Endometrial microvascular endothelial cells (primary cell): ENCODE data around the gene CCDC148. TPM values are rescaled to one million over a fixed set of nuclear protein-coding genes. Genes with fewer than 3 reads are reported as not detected.

Experiments
- in situ Hi-C: cut with HindIII; loops from 2 replicates; pipeline ENCODE4 v1.10.0; 2017; ENCODE audit warnings: low sequenced_read_pairs, low pct_unique_long_range_greater_than_20kb; ENCODE audit errors: inconsistent ontology term
- total RNA-seq: library from RNA; depleted of rRNA; stranded (reverse); fragments of >200 nt; gene quantifications from one replicate; pipeline ENCODE4 v1.2.3, GENCODE V29; 2015; ENCODE audit errors: inconsistent ontology term

The CCDC148 gene
- total RNA-seq, 1 donor from 2014 or later, result 0.46 TPM

DNA sequence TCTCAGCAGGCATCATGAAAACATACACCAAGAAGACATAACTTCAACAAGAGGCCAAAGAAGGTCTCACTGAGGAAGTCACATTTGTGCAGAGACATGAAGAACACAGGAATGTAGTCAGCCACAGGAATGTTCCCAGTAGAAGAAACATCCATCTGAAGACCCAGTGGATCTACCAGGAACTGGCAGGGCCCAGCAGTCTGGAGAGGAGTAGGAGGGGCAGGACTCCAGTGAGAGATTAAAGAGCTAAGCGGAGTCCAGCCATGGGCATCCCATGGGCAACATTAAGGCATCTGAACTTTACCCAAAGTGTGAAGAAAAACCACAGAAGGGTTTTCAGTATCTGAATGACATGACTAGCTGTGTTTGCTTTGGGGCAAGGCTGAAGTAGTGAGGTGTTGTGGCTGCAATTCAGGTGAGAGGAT, 251.8 kb downstream of the CCDC148 start:
- in situ Hi-C loops, result loop anchor here (25.0 kb wide), 1 partner anchor 533 kb away; no protein-coding TSS in a partner anchor

DNA sequence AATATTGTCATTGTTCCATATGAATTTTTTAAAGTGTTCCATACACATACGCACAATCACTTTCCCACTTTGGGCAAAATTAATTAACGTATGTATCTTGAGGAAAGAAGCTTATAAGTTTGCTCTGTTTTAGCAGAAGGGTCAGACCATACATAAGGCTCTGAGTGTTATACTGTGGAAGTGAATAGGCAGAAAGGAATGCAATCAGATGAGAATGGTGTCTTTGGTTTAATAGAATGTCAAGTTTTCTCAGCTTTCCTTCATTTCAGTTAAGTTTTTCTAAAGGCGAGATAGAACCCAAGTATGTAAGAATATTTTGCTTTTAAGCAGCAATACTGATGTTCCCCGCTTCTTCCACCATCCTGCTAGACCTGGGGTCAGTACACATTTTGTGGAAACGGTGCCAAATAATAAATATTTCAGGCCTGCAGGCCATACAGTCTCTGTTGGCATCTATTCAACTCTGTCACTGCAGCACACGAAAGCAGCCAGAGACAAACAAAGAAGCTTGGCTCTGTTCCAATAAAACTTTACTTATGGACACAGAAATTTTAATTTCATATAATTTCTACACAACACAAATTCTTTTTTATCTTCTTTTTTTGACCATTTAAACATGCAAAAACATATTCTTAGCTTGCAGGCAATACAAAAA, 254.3 kb downstream of the CCDC148 start:
- in situ Hi-C loops, result loop anchor here (25.0 kb wide), 1 partner anchor 535 kb away; no protein-coding TSS in a partner anchor

DNA sequence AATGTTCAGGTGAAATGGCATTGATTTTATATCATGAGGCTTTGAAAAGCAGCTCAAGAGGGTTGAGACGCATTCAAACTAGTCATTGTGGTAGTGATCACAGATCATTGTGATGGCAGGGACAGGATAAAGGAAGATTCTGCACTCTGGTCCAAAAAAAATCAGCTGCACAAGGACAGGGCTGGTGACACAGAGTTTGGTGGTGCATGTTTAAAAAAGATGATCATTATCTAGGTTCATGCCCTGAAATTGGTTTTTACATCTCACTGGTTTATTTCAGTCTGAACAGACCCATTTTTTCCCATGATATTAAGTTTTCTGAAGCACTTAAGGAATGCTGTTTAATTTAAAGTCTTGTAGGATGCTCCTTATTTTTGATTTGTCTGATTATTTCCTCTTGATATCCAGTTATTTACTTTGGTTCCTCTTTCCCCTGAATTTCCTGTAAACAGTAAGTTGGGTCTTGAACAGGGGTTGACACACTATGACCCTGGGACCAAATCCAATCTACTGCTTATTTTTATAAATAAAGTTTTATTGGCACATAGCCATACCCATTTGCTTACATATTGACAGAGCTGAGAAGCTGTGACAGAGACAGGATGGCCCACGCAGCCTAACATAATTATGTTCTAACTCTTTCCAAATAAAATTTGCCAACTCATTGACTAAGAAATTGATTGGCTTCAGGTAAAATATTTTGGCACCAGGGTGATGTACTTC, 256.5 kb downstream of the CCDC148 start:
- in situ Hi-C loops, result loop anchor here (25.0 kb wide), 1 partner anchor 537 kb away; no protein-coding TSS in a partner anchor

DNA sequence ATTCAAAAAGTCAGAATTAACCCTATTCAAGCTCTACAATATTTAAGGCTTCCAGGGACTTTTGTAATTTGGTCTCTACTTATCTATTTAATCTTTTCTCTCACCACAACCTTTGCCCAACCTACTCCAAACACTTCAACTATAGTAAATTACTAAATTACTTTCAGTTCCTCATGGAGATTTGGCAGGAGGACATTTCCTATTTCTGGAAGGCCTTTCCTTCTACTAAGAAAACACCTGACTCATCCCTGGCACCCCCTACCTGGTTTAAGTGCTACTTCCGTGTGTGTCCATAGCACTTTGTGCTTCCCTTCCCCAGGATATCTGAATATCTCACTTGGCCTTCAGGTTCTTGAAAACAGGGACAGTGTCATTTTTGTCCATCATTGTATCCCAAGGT, 258.6 kb downstream of the CCDC148 start:
- in situ Hi-C loops, result no loop called here

DNA sequence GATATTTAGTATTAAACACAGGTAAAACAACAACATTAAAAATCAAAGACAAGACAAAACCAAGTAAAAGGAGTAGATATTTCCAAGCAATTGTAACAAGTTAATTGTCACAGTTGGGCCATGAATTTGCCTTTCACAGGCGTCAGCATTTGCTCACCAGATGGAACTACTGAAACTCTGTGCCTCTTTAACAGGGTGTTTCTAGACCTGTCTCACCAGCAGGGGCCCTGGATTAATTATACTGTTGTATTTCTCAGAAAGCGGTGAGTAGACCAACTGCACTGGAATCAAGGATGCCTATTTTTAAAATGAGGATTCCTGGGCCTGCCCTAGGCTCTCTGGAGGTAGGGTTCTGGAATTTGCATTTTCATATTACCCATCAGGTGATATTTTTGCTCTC, 262.3 kb downstream of the CCDC148 start:
- in situ Hi-C loops, result no loop called here

DNA sequence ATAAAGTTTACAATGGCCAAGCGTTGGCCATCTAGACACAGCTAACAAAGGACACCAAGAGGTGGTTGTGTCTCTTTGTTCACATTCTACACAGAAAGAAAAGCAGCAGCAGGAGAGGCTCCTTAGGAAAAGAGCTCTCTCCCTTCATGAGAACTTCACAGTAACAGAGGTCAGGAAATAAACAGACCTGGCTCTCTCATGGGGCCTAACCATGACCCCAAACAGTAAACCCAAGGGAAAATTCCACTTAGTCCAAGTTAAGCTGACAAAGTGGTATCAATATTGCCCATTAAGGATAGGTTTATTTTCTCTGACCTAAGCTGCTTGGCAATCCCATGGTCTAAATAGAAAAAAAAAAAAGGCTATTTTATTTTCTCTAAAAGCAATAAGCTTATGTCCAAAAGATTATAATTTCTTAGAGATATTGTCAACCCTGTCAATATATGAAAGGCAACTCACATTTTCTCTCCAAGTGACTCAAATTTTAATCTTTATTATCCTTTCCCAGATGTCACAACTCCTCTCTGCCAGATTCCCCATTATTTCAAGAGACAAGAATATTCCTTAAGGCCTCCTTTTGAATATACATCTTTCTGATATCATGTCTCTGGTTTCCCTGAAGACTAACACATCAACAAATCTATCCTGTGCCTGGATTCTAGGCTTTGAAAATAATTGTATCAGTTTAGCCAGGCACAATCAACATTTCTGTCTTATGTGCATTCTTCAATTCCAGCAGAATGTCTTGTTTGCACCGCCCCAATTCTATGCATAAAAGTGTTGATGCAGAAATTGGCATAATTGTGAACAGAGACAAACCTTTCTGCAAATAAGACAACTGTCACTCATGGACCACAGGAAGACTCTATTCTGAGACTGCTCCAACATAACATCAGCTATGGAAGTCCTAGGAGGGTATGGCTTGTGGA, 263.8 kb downstream of the CCDC148 start:
- in situ Hi-C loops, result no loop called here

DNA sequence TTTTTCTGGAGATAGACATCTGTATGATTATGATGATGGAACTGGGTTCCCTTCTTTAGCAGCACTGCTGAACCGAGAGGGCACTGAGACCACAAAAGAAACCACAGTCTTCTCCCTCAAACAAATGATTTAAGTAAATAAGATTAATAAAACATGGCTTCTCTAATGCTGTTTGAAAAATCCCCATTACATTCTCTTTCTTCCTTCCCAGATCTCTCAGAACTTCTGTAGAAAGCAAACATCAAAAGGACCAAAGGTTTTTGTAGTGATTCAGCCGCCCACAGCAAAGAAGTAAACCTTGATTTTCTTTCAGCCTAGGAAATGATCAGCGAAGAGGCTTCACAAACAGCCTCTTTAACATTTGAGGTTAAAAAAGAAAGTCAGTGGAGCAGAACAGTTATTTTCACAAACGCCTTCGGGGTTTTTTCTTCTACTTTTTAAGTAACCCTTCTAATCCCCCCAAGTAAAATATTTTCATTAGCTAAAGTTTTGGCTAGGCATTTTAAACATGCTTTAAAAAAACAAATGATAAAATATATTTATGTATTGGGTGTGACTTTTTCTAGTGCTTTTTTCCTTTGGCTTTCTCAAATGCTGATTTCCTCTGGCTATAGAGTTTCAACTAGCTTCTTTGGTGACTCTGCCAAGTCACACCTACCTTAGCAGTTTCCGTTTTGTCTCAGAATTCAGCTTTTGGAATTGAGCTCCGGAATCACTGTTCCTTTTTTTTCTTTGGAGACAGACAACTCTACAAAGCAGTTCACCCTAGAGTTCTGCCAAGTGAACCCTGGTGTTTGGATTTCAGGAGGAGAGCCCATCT, 265.3 kb downstream of the CCDC148 start:
- in situ Hi-C loops, result no loop called here

DNA sequence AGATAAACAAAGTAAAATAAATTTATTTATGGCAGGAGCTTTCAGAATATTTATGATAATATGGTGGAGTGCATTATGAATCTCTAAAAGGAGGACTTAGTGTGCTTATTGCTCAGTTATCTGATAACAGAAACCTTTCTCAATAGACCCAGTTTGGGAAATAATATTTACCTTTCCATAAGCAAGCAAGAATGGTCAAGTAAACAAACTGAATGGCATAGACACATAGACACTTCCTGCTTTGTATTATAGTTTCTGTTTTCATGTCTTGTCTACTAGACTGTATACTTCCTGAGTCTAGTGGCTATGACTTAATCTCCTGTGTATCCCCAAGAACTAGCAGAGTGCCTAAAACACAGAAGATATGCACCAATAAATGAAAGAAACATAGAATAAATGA, 267.0 kb downstream of the CCDC148 start:
- in situ Hi-C loops, result no loop called here

DNA sequence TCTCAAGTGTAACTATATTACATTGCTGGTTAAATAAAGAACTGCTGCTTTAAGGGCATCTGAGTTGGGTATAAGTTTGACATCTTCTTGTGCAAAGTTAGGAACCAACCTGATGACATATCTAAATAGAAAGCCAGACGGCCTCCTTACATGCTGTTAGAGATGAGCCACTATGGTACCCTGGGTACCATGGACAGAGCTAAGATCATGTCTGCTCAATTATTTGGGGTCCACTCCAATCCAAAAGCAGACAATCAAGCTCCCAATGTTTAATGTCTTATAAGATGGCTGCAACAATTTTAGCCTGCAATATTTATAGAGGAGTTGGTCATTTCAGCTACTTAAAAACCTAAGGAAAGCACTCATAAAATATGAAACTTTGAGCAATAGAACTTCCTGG, 268.6 kb downstream of the CCDC148 start:
- in situ Hi-C loops, result no loop called here

DNA sequence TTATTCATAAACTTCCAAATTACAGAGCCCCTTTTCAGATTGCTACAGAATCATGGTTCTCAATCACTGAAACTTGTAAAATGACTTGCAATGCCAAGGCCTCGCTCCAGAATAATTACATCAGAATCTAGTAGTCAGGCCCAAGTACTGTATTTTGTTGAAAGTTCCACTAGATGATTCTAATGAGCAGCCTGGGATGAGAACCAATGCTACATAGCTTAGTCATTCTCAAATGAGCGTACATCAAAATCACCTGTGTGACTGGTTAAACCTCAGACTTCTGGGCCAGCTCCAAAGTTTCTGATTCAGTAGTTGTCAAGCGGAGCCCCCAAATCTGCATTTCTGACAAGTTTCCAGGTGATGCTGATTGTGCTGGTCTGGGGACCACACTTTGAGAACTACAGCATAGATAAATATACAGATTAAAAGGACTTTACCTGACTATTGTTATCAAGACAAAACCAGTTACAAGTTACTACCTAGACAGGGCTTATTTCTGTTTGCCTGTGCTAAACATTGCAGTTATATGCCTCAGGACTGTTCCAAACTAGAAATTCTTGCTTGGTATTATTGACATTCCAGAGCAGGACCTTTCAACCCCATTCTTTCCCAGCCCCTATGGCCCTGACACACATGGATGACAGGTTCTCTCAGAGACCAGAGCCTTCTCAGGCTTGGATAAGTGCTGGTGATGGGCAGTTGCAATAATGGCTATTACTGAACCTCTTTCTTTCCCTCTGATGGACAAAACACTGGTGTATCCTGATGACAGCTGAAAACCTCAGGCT, 271.8 kb downstream of the CCDC148 start:
- in situ Hi-C loops, result no loop called here

DNA sequence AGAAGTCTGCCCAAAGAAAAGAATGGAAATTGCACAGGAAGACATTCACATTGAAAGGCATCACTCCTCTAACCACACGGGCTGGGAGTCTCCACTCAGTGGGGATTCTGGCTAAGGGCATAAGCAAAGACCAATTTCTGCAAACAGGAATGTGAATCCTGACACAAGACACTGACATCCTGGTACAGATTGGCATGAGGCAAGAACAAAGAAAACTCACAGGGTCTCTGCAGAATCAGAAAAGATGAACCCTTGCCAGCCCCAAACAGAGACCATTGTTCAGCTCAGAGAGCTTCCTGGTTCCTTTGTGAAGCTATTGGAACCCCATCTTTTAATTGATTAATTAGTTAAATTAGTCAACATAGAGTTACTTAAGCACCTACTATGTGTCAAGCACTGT, 272.6 kb downstream of the CCDC148 start:
- in situ Hi-C loops, result no loop called here

DNA sequence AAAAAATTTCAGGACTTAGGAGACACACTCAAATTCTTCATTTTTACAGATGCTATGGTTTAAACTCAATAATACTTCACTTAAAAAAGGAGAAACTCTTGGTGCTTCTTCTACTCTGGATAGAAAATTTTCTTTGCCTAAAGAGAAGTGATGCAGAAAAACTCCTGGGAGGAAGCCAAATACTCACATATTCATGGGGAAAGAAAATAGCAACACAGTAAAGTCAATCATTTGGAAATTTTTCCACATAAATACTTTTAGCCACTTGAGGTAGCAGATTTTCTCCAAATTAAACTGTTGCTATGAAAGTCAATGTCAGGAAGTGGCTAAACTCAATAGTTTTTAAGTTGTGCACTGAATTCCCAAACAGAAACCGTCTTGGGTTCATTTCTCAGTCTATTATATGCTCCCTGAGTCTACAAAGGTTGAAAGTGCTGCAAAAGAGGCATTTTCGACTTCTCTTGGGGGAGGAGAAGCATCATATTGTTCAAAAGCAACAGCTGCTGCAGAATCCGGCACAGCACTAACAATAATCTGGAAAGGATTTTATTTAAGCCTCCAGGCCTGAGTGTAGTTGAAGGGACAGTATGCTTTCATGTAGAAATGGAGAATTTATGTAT, 273.8 kb downstream of the CCDC148 start:
- in situ Hi-C loops, result no loop called here

DNA sequence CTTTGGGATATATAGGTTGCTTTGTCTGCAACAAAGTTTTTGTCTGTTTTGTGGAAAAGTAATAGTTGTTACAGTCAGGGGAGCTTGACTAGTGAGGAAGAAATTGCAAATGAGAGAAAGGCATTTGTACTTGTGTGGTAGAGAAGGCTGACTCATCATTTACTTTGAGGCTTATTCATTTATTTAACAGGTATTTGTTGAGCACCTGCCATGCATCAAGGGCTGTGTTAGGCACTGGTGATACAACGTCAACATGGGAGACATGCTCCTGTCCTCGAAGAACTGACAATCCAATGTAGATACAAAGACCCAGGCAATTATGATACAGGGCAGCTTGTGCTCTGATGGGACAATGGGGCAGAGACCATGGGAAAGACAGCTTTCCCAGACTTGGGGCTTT, 275.4 kb downstream of the CCDC148 start:
- in situ Hi-C loops, result no loop called here

DNA sequence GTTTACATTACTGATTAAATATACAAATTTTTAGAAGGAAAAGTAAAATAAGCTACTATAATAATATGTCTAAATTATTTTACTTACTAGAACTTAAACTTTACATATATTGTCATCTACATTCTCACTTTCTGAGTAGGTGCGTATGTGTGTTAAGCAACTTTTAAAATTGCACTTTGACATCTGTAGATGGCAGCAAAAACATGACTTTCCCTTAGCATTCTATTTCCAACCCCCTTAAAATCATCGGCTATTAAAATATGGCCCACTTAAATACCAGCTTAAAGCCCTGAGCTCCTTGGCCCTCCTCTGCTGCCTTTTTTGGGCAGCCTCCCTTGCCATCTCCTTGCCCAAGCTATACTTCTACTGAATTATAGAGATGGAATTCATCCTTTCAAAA, 276.9 kb downstream of the CCDC148 start:
- in situ Hi-C loops, result no loop called here

DNA sequence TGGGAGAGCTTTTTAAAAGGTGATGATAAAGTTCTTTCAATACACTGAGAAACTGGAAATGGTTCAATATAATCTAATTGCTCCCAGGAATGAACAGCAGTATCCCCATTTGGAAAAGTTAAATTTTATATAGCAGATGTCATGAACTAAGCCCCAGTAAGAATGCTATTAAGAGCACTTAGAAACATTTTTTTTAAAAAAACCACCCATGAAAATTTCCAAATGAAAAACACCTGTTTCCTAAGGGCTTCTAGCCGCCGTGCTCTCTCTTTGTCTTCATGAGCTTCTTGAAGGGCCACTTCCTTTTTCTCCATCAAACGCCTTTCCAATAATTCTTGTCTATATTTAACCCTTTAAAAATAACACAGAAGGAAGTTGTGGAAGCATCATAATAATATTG, 277.9 kb downstream of the CCDC148 start:
- in situ Hi-C loops, result no loop called here

DNA sequence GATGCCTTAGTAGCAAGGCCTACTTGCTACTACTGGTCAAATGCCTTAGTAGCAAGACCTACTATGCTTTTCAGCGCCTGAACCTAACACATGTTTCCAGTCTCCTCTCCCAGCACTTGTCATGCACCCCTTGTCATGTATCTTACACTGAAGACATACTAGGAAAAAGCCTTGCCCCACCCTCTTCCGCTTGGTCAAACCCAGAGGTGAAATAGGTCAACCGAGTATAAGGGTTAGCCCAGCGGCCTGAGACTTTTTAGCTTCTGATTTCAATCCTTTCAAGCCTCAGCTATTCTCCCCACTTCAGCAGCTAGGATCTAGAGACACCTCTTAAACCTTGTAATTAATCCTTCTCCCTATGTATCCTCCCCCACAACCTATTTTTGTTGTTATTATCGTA, 281.6 kb downstream of the CCDC148 start:
- in situ Hi-C loops, result no loop called here

DNA sequence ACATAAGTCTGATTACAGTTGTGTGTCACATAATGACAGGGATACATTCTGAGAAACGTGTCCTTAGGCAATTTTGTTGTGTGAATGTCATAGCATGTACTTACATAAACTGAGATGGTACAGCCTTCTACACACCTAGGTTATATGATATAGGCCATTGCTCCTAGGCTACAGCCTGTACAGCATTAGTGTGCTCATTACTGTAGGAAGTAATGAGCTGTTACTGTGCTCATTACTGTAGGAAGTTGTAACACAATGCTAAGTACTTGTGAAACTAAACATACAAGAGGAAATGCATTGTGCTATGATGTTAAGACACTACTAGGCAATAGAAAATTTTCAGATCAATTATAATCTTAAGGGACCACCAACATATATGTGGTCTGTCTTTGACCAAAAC, 282.1 kb downstream of the CCDC148 start:
- in situ Hi-C loops, result no loop called here

DNA sequence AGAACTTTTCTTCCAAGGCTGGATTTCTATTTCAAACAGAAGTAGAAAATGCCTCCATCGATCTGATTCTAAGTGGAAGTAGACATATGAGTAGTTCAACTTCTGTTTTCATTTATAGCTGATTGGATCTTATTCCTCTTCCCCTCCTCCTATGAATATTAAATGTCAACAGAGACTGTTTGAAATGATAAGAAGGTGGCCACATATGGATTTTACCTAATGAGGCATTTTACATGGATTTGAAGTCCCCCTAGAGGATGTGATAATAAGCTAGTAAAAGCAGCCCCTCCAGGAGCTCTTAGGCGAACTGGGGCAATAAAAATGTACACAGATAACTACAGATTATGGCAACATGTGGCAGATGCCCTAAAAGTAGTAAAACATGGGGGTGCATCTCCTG, 283.8 kb downstream of the CCDC148 start:
- in situ Hi-C loops, result no loop called here
